Spinal cord (tissue), 10 donors: ENCODE measurements around the gene AKIP1. TPM values are rescaled to one million over a fixed set of nuclear protein-coding genes. Genes with fewer than 3 reads are reported as not detected.
"Not testable (repeated sequence)": the region's sequence is repeated elsewhere in the genome, so short reads cannot be mapped to it uniquely, and the experiment has no call there.

Source experiments
- DNase-seq, 6 donors: peaks; one replicate each; pipeline versions ENCODE4 v3.0.0 to v3.0.0-alpha.2; 2013 to 2015; ENCODE audit warnings: low spot score in 6 of 6, low read depth in 4 of 6
- H3K27ac ChIP-seq: one replicate; pipeline ENCODE4 v1.5.1; 2013; ENCODE audit warnings: low read depth, low read length, control low read depth
- H3K27me3 ChIP-seq: one replicate; pipeline ENCODE4 v1.6.1; 2013; ENCODE audit warnings: low read length; ENCODE audit not compliant: control insufficient read depth, insufficient read depth
- H3K36me3 ChIP-seq: one replicate; pipeline ENCODE4 v1.6.1; 2013; ENCODE audit warnings: low read length; ENCODE audit not compliant: control insufficient read depth, insufficient read depth
- H3K4me1 ChIP-seq: one replicate; pipeline ENCODE4 v1.6.1; 2013; ENCODE audit warnings: low read length; ENCODE audit not compliant: control insufficient read depth, insufficient read depth
- H3K4me3 ChIP-seq: one replicate; pipeline ENCODE4 v1.5.1; 2013; ENCODE audit warnings: low read depth, low read length, control low read depth
- H3K9me3 ChIP-seq: one replicate; pipeline ENCODE4 v1.6.1; 2013; ENCODE audit warnings: low read length; ENCODE audit not compliant: control insufficient read depth, insufficient read depth
- WGBS: methylation state at CpG from one replicate; pipeline ENCODE4 v1.1.5; 2013; ENCODE audit warnings: missing lambda C conversion rate; ENCODE audit not compliant: insufficient coverage; 5-methylcytosine and 5-hydroxymethylcytosine counted together
- polyA plus RNA-seq, 2 donors: library from polyadenylated mRNA; unstranded; fragments of 120-200 nt; gene quantifications; one replicate each; pipeline ENCODE4 v1.2.1, GENCODE V29; 2013; ENCODE audit not compliant: insufficient read length in 2 of 2
- total RNA-seq, 2 donors: library from RNA; depleted of rRNA in 1 of 2; stranded (reverse); fragments of 120-200 nt in 1 of 2; fragments of >200 nt in 1 of 2; gene quantifications; one replicate each; pipeline versions ENCODE4 v1.2.3 to v1.2.4, GENCODE V29; 2013 to 2014
- donor health status: healthy.

Gene AKIP1
- total and polyA plus RNA-seq, 4 donors, result 21.3 to 43.6 (median 31.5) TPM

DNA sequence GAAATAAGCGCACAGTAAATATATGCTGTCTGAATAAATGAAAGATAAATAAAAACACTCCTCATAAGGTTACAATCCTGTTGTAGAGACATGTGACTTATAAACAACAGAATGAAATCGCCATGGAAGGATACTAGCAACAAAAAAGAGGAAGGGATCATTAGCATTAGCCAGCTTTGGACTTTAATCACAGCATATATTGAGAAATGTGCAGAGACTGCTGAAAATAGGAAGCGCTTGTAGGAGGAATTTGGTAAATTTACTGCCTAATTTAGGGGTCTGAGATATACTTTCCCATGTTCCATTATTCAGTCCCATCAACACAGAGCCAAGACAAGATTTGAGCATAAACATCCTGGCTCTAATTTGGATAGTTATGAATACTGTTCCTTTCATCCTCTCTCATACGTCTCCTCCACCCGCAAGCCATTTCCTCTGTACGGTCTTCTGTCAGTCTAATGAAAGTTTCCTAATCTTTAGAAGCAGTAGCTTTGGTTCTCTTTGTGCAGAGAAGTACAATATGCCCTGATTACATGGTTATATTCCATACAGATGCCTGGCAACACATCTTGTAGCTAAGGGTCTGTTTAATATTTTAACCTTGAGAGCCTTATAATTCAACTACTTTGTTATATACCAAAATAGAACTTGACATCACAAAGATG lies 37.1 kb upstream of the AKIP1 start:
- H3K36me3 ChIP-seq, result no peaks in the 10 kb centered on the region
- no peaks in the 10 kb centered on the region for H3K27me3 ChIP-seq
- peaks cover 9% of the 10 kb centered on the region for H3K4me1 ChIP-seq
- no CpG with 5 or more reads among the region's 6 CpGs for WGBS
- no peaks in the 10 kb centered on the region for H3K9me3 ChIP-seq
- no peak overlapping the region for H3K4me3 ChIP-seq
- no peak for DNase-seq
- H3K27ac ChIP-seq, result no peak overlapping the region

DNA sequence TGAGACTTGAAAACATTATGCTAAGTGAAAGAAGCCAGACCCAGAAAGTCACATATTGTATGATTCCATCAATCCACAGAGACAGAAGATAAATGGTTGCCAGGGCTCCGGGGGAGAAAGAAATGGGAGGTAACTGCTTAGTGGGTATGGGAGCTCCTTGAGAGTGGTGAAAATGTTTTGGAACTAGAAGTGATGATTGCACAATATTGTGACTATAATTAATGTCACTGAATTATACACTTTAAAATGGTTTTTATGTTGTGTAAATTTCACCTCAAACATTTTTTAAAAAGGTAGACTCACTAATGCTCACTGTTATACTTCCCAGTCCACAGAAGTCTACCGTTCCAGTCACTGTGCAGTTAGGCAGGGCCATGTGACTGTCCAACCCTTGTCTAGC lies 32.2 kb upstream of the AKIP1 start:
- no peak for DNase-seq
- H3K4me3 ChIP-seq, result no peak overlapping the region
- H3K27ac ChIP-seq, result no peak overlapping the region
- H3K9me3 ChIP-seq, result no peaks in the 10 kb centered on the region
- no peaks in the 10 kb centered on the region for H3K4me1 ChIP-seq
- no peaks in the 10 kb centered on the region for H3K36me3 ChIP-seq
- no peaks in the 10 kb centered on the region for H3K27me3 ChIP-seq
- WGBS, result no CpG with 5 or more reads among the region's 2 CpGs

DNA sequence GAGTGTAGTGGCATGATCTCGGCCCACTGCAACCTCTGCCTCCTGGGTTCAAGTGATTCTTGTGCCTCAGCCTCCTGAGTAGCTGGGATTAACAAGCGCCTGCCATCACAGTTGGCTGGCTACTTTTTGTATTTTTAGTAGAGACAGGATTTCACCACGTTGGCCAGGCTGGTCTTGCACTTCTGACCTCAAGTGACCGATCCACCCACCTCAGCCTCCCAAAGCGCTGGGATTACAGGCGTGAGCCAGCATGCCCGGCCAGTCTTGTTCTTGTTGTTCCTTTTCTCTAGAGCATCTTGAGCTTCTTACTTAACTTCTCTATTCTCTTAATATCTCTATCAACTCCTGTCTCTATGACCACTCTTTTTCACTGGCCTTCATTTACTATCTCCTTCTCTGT lies 29.4 kb upstream of the AKIP1 start:
- not testable (repeated sequence) for DNase-seq, H3K27me3 ChIP-seq, H3K4me3 ChIP-seq, H3K4me1 ChIP-seq, H3K36me3 ChIP-seq, H3K27ac ChIP-seq, H3K9me3 ChIP-seq
- 79% methylated on average over 4 of the region's 7 CpGs for WGBS

DNA sequence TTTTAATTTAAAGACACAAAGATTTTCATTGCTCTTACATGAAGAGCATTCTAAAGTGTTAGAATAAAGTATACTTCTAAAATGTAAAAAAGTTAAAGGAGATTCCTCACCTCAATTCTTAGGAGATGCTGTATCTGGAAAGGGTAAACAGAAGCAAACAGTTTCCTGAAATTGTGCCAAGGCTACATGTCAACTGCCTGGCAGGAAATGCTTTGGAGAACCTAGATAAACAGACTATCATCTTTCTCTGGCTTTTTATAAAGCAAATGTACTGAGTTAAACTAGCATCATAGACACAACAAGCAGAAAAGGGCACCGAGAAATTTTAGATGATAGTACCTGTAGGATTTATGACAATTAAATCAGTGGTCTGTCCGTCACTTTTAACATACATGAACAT lies 24.7 kb upstream of the AKIP1 start:
- no peaks in the 10 kb centered on the region for H3K27me3 ChIP-seq
- H3K9me3 ChIP-seq, result no peaks in the 10 kb centered on the region
- no peak overlapping the region for H3K4me3 ChIP-seq
- no peak overlapping the region for H3K27ac ChIP-seq
- DNase-seq, result no peak
- no CpG with 5 or more reads among the region's 2 CpGs for WGBS
- H3K4me1 ChIP-seq, result no peaks in the 10 kb centered on the region
- H3K36me3 ChIP-seq, result no peaks in the 10 kb centered on the region

DNA sequence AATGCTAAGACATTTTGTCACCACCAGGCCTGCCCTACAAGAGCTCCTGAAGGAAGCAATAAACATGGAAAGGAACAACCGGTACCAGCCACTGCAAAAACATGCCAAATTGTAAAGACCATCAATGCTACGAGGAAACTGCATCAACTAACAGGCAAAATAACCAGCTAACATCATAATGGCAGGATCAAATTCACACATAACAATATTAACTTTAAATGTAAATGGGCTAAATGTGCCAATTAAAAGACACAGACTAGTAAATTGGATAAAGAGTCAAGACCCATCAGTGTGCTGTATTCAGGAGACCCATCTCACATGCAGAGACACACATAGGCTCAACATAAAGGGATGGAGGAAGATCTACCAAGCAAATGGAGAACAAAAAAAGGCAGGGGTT lies 19.8 kb upstream of the AKIP1 start:
- no CpG with 5 or more reads among the region's 2 CpGs for WGBS
- H3K27me3 ChIP-seq, H3K4me3 ChIP-seq, H3K9me3 ChIP-seq, H3K36me3 ChIP-seq, H3K4me1 ChIP-seq, DNase-seq, H3K27ac ChIP-seq: not testable (repeated sequence)

DNA sequence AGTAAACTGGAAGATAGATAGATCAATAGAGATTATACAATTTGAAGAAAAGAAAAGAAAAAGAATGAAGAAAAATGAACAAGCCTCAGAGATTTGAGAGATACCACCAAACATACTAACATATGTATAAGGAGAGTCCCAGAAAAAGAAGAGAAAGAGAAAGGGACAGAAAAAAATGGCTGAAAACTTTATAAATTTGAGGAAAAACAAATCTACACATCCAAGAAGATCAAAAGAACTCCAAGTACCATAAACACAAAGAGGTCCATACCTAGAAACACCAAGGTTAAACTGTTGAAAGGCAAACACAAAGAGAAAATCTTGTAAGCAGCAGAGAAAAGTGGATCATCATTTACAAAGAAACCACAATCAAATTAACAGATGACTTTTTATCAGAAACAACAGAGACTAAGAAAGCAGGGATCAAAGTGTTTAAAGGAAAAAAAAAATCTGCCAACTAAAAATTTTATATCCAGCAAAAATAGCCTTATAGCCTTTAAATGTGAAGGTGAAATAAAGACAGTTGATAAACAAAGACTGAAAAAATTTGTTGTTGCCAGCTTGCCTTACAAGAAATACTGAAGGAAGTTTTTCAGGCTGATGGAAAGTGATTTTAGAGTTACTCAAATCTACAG lies 11.8 kb upstream of the AKIP1 start:
- no peak for DNase-seq
- H3K27me3 ChIP-seq, result no peaks in the 10 kb centered on the region

DNA sequence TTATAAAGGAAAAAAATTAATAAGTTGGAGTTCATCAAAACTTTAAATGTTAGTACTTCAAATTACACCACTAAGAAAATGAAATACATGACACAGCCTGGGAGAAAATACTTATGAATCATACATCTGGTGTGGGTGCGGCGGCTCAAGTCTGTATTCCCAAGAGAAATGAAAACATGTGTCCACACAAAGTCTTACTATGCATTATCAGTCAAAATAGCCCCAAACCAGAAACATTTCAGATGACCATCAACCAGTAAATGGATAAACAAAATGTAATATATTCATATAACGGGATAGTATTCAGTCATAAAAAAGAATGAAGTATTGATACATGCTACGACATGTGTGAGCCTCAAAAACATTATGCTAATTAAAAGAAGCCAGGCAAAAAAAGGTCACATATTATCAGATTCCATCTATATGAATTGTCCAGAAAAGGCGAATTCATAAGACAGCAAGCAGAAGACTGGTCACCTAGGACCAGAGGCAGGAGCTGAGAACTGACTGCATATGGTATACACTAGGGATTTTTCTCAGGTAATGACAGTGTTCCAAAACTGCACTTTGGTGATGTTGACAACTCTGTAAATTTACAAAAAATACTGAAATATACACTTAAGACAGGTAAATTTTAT lies 5.3 kb upstream of the AKIP1 start:
- no peak for DNase-seq

More for the DNA sequence above, 11.8 kb upstream of the AKIP1 start:
- Histone ChIP-seq H3K4me1 (no peaks in the 10 kb centered on the region), H3K4me3 (no peak overlapping the region), H3K9me3 (peaks cover 3% of the 10 kb centered on the region), H3K36me3 (no peaks in the 10 kb centered on the region), H3K27ac (no peak overlapping the region)

DNA sequence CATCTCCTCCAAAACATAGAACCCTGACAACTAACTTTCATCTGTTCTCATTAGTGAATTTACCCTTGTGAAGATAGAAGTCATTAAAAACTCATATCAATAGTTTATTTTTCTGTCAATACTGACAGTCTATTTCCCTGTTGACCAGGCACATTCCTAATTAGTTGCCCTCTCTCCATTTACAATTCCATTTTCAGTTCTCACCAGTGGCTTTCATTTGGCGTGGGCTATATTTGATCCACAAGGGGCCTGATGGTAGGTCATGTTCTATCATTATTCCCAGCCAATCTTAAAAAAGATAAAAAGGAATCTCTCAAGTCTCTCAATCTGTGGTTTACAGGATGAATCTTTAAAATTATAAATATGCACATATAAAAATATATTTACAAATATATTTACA lies 3.9 kb upstream of the AKIP1 start:
- H3K4me1 ChIP-seq, result peaks cover 7% of the 10 kb centered on the region
- no CpG with 5 or more reads among the region's 1 CpG for WGBS
- no peak overlapping the region for H3K4me3 ChIP-seq

More for the DNA sequence above, 5.3 kb upstream of the AKIP1 start:
- 100% methylated on average over 1 of the region's 5 CpGs for WGBS
- peaks cover 7% of the 10 kb centered on the region for H3K4me1 ChIP-seq
- no peak overlapping the region for H3K27ac ChIP-seq
- H3K27me3 ChIP-seq, result no peaks in the 10 kb centered on the region
- H3K36me3 ChIP-seq, result no peaks in the 10 kb centered on the region
- no peak overlapping the region for H3K4me3 ChIP-seq
- no peaks in the 10 kb centered on the region for H3K9me3 ChIP-seq

DNA sequence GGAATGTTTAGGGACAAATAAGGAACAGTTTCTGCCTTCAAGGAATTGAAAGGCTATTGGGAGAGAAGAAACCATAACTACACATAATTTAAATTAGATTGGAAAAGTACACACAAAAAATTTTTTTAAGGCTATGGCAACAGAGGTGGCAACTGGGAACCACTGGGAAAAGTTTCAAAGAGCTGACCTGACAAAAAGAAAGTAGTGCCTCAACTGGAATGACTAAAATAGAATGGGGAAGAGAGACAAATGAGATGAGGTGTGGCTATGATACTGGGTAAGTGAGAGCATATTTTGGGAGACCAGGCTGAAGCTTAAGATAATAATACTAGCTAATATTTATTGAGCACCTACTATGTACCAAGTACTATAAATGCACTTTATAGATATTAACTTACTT lies 2.9 kb upstream of the AKIP1 start:
- no peaks in the 10 kb centered on the region for H3K36me3 ChIP-seq
- no peaks in the 10 kb centered on the region for H3K27me3 ChIP-seq
- DNase-seq, result no peak
- no peak overlapping the region for H3K4me3 ChIP-seq
- H3K27ac ChIP-seq, result no peak overlapping the region
- no peaks in the 10 kb centered on the region for H3K9me3 ChIP-seq
- peaks cover 8% of the 10 kb centered on the region for H3K4me1 ChIP-seq

More for the DNA sequence above, 3.9 kb upstream of the AKIP1 start:
- DNase-seq, result no peak
- Histone ChIP-seq H3K9me3 (no peaks in the 10 kb centered on the region), H3K27me3 (no peaks in the 10 kb centered on the region), H3K27ac (no peak overlapping the region), H3K36me3 (no peaks in the 10 kb centered on the region)

DNA sequence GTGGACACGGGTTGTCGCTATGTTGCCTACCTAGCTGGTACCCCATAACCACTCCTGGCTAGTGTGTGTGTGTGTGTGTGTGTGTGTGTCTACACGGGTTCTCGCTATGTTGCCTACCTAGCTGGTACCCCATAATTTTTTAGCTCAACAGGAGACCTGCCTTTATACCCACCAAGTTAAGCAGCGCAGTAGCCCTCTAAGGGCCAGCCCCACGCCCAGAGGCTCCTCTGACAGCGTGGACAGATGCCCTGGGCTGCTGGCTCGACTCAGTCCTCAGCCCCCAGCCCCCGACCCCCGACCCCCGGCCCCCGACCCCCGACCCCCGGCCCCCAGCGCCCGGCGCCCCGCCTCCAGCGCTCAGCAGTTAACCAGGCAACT lies 351 bp upstream of the AKIP1 start:
- H3K4me3 ChIP-seq, result peak overlapping the region; percentile 83
- no peak overlapping the region for H3K27ac ChIP-seq
- peaks cover 2% of the 10 kb centered on the region for H3K36me3 ChIP-seq
- DNase-seq, result no peak
- no peaks in the 10 kb centered on the region for H3K27me3 ChIP-seq
- H3K9me3 ChIP-seq, result no peaks in the 10 kb centered on the region
- H3K4me1 ChIP-seq, result peaks cover 21% of the 10 kb centered on the region
- WGBS, result 0% methylated on average over 8 of the region's 19 CpGs
